Ishikawa (cell line): Measurements from ENCODE around the gene TSPAN8.

ENCODE experiments used
- CEBPB ChIP-seq: IDR thresholded peaks from 2 replicates; pipeline ENCODE4 v1.6.1; 2012
- CREB1 ChIP-seq: IDR thresholded peaks from 2 replicates; pipeline ENCODE4 v1.6.1; 2012; ENCODE audit warnings: low read depth
- EGR1 ChIP-seq: IDR thresholded peaks from 2 replicates; pipeline ENCODE4 v1.6.1; 2012
- EP300 ChIP-seq: IDR thresholded peaks from 2 replicates; pipeline ENCODE4 v1.6.1; 2012; ENCODE audit warnings: borderline replicate concordance
- FOXM1 ChIP-seq: IDR thresholded peaks from 2 replicates; pipeline ENCODE4 v1.6.1; 2012; ENCODE audit warnings: low read depth, borderline replicate concordance
- MAX ChIP-seq: IDR thresholded peaks from 2 replicates; pipeline ENCODE4 v1.6.1; 2012
- NFIC ChIP-seq: IDR thresholded peaks from 2 replicates; pipeline ENCODE4 v1.6.1; 2012
- RAD21 ChIP-seq: IDR thresholded peaks from 2 replicates; pipeline ENCODE4 v1.6.1; 2012; ENCODE audit warnings: low read depth
- REST ChIP-seq: IDR thresholded peaks from 2 replicates; pipeline ENCODE4 v1.6.1; 2012; ENCODE audit warnings: low read depth, mild to moderate bottlenecking
- TAF1 ChIP-seq: IDR thresholded peaks from 2 replicates; pipeline ENCODE4 v1.6.1; 2012; ENCODE audit warnings: low read depth, mild to moderate bottlenecking
- TCF12 ChIP-seq: IDR thresholded peaks from 2 replicates; pipeline ENCODE4 v1.6.1; 2012; ENCODE audit warnings: low read depth
- YY1 ChIP-seq: IDR thresholded peaks from 2 replicates; pipeline ENCODE4 v1.6.1; 2012; ENCODE audit warnings: low read depth
- ZBTB7A ChIP-seq: IDR thresholded peaks from 2 replicates; pipeline ENCODE4 v1.6.1; 2012; ENCODE audit warnings: low read depth
- TF ChIP-seq, protein P1 (sequence below): IDR thresholded peaks from 2 replicates; pipeline ENCODE4 v1.6.1; 2012

DNA sequence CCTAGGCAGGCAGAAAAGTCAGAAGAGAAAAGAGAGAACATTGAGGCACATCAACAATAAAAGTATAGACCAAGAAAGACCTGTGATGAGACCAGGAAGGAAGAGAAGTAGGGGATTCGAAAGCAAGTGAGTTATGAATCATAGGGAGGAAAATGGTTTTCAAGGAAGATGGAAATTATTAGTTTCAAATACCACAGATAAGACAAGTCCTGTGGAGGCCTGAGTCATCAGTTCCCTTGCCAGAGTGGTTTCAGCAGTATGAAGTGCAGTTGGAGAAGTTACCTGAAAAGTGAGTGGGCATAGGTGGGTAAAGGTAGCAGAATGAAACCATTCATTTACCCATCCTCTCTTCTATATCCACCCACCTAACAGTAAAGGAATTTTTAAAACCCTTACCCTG, 25.2 kb upstream of the TSPAN8 start:
- TF ChIP-seq EP300: no peak
- TF ChIP-seq TAF1: no peak
- no peak for TF ChIP-seq NFIC
- no peak for TF ChIP-seq EGR1
- TF ChIP-seq REST: no peak
- TF ChIP-seq FOXM1: no peak
- no peak for TF ChIP-seq MAX
- no peak for TF ChIP-seq YY1
- TF ChIP-seq, protein P1, sequence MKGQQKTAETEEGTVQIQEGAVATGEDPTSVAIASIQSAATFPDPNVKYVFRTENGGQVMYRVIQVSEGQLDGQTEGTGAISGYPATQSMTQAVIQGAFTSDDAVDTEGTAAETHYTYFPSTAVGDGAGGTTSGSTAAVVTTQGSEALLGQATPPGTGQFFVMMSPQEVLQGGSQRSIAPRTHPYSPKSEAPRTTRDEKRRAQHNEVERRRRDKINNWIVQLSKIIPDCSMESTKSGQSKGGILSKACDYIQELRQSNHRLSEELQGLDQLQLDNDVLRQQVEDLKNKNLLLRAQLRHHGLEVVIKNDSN: no peak
- TF ChIP-seq CREB1: no peak
- TF ChIP-seq RAD21: no peak
- no peak for TF ChIP-seq CEBPB
- TF ChIP-seq ZBTB7A: no peak
- TF ChIP-seq TCF12: no peak
